Left renal cortex interstitium (tissue), 4 donors: Measurements from ENCODE around the gene SPPL3. TPM values are rescaled to one million over a fixed set of nuclear protein-coding genes. Genes with fewer than 3 reads are reported as not detected.
"Not testable (repeated sequence)": the region's sequence is repeated elsewhere in the genome, so short reads cannot be mapped to it uniquely, and the experiment has no call there.

ENCODE experiments used
- DNase-seq, 4 donors: peaks; one replicate each; pipeline ENCODE4 v3.0.0-alpha.2; 2013; ENCODE audit warnings: low read depth in 4 of 4, low spot score in 2 of 4, missing footprints in 1 of 4
- polyA plus RNA-seq, 4 donors: library from polyadenylated mRNA; unstranded; fragments of 120-200 nt; gene quantifications; one replicate each; pipeline ENCODE4 v1.2.1, GENCODE V29; 2013; ENCODE audit not compliant: insufficient read length in 4 of 4

SPPL3 gene
- polyA plus RNA-seq, 4 donors, result 74.2 to 86.5 (median 79.6) TPM

DNA sequence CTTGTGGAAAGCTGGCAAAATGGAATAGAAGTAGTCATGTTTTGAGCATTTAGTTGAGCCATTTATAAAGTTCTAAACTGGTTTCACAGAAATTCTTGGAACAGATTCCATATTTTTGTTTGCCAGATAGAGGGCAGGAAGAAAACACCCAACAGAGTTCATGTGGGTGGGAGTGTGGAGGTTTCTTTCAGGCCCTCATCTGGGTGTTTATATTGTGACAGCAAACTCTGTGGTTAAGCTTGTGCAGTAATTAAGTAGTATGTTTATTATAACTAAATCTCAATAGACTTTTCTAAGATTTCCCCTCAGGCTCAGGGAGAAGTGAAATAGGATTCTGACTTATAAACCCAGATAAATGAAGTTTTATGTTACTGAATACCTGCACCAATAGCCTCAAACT lies 57.4 kb downstream of the SPPL3 start:
- DNase-seq, result no peak

DNA sequence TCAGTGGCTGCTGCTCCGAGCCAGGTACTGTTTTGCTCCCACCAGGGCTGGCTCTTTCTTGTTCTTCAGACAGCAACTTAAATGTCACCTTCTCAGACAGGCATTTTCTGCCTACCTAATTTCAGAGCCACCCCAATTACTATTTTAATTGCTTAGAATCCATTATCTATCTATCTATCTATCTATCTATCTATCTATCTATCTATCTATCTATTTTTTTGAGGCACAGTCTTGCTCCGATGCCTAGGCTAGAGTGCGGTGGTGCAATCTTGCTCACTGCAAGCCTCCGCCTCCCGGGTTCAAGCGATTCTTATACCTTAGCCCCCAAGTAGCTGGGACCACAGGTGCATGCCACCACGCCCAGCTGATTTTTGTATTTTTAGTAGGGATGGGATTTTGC lies 58.5 kb downstream of the SPPL3 start:
- DNase-seq, result no peak

DNA sequence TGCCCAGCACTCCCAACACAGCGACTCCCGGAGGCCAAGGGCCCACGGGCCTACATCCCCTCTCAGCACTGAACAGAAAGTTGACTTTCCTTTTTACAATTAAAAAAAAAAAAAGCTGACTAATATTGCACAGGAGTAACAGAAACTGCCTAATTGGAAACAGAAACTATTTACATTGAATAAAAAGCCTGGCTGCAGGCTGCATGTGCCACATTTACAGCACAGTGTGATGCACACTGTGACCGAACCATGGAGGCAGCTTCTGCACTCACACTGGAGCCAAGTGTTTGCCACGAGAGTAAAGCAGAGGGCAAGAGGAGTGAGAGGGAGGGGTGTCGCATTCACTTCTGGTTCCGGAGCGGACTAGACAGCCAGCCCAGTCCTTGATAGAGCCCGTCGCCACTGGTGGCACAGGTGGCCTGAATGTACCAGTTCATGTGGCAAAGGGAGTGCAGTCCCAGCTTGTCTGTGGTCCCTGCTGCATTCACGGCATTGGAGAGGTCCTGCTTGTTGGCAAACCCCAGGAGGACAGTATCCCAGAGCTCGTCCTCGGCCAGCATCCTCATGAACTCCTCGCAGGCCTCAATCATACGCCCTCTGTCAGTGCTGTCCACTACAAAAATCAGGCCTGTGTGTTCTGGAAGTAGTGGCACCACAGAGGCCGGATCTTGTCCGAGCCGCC lies 59.2 kb downstream of the SPPL3 start:
- DNase-seq, result no peak

DNA sequence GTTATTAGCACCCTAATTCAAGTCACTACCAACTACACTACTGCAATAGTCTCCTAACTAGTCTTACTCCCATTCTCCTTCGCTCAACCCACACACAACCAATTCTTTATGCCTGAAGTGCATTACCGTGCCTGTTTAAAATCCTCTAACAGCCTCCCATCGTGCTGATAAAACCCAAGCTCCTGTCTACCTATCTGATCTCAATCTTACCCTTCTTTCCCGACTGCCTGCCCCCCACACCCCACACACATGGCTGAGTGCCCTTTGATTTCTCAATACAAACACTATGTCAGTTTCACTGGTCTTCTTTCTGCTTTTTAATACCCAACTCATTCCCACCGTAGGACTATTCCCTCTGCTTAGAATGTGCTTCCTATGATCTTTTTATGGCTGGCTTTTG lies 59.9 kb downstream of the SPPL3 start:
- no peak for DNase-seq

DNA sequence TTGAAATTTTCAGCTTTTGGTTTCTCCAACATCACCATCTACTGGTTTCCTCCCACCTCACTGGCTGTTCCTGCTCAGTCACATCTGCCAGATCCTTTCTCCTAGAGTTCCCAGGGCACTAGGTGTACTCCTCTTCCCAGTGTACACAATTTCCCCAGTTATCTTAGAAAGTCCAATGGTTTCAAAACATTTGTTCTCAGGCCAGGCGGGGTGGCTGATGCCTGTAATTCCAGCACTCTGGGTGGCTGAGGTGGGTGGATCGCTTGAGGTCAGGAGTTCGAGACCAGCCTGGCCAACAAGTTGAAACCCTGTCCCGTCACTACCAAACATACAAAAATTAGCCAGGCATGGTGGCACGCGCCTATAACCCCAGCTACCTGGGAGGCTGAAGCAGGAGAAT lies 60.7 kb downstream of the SPPL3 start:
- DNase-seq, result no peak

DNA sequence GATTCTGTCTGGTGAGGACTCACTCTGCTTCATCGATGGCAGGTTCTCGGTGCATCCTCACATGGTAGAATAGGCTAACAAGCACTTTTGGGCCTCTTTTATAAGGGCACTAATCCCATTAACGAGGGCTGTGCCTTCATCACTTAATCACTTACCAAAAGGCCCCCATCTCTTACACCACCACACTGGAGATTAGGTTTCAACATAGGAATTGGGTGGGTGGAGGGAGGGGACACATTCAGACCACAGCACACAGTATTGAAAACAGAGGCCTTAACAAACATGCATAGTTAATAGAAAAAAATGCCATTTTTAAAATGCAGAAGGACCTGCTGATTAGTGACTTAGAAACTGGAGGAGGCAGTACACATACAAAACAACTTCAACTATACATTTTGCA lies 61.6 kb downstream of the SPPL3 start:
- no peak for DNase-seq

DNA sequence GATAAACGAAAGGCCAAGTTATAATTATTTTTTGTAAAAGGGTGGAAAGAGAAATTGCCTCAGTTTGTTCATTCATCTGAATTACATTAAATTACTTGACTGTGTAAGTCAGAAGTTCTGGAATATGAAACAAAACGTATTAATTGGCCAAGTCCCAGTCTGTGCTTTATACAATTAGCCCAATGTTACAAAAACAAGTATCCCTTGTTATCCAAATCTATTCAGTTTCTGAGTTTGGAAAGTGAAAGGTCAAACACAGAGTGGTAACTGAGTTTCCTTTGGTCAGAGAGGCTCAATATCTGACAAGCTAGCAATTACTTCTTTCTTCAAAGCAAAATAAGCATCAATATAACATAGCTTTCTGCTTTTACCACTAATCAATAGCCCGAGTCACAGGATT lies 62.6 kb downstream of the SPPL3 start:
- DNase-seq, result no peak

DNA sequence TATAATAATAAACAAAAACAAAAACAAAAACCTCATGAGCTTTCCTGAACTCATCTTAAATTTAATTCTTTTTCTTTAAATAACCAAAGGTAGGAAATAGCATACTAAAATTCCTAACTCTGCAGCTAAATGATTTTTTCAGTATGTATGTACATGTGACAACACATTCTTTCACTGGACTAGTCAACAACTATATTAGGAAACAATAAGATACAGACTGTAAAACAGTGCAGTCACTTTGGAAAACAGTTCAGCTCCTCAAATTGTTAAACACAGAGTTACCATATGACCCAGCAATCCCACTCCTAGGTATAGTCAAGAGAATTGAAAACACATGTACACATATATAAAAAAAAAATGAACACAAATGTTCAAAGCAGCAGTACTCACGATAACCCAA lies 64.7 kb downstream of the SPPL3 start:
- no peak for DNase-seq

DNA sequence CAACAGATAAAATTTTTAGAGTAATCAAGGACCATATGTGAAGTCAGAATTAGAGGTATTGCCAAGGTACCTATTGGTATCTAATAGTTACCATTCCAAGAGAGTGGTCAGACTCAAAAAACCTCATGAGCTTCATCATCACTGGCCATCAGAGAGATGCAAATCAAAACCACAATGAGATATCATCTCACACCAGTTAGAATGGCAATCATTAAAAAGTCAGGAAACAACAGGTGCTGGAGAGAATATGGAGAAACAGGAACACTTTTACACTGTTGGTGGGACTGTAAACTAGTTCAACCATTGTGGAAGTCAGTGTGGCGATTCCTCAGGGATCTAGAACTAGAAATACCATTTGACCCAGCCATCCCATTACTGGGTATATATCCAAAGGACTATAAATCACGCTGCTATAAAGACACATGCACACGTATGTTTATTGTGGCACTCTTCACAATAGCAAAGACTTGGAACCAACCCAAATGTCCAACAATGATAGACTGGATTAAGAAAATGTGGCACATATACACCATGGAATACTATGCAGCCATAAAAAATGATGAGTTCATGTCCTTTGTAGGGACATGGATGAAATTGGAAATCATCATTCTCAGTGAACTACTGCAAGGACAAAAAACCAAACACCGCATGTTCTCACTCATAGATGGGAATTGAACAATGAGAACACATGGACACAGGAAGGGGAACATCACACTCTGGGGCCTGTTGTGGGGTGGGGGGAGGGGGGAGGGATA lies 65.4 kb downstream of the SPPL3 start:
- not testable (repeated sequence) for DNase-seq

DNA sequence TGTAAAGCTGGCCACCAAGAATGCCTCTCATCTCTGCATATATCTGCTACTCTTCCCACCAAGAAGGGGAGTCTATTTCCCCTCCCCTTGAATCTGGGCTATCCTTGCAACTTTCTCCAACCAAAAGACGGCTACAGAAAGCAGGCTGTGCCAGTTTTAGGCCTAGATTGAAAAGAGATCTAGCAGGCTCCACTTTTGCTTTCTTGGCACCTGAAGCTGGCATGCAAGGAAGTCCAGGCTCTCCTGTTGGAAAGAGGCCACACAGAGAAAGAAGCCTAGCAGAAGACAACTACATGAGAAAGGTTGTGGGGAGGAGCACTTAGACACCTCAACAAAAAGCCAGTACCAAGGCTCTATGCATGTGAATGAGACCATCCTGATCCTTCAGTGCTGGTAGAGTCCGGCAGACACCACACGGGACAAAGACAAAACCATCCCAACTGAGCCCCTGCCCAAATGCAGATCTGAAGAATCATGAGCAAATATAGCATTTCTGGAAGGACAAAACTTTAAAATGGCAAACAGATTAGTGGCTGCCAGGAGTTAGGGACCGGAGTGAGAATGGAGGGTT lies 68.0 kb downstream of the SPPL3 start:
- no peak for DNase-seq

DNA sequence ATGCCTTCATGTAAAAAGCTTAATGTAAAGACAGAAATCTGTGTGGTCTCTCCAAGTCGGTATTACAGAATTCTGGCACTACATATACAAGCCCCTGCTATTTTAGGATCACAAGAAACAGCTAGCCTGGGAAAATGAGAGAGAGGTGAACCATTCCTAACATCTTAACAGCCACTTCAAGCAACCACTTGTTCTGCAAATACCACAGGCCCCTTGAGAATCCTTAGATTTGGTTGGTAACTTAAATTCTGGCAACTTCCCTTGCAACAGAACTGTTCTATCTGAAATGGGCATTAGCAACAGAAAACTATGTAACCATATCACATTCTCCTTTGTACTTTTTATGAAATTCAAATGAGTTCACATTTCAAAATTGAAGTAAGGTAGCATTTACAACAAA lies 68.5 kb downstream of the SPPL3 start:
- no peak for DNase-seq

DNA sequence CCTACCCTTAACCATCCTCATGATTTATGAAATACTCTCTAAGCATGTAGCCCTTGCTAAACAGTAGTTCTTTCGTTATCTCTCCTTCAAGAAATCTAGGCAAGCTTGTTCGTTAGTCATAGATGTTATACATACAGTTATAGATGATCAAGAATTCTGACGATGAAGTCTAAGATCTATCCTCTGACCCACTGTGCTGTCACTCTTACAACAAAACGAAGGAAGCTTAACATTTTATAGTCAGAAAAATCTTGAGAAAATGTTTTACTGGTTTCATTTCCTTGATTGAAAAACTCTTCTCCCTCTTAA lies 68.9 kb downstream of the SPPL3 start:
- DNase-seq, result no peak

DNA sequence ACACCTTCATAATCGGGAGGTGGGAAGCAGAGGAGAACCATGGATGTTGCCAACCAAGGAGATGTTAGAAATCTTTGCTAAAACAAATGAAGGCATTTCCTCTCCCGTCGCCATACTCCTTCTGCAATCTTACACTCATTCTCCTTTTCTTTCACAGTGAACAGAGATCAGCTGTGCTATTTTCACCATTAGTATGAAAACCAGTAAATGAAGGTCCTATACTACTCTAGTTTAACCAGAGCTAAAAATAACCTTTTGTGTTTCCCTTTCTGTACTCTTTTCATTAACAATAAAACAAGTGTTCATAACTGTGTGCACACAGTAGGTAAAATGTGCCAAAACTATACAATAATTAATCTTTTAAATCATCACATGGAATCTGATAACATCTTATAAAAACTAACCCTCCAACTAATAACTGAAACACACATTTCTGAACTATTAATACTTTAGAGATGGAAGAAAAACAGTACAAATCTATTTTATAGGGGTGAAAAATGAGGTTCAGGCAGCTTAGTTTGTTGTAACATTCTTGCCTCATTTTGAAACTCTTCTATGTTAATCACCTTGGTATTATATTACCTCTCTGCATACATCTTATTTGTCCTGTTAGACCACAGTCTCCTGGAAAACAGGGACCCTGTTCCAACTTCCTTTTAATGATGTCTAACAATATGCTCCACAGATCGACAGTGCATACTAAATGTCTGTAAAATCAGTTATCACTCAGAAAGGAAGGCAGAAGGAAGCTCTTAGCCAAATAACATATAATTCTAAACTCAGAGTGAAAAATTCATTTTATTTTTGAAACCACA lies 69.5 kb downstream of the SPPL3 start:
- no peak for DNase-seq

DNA sequence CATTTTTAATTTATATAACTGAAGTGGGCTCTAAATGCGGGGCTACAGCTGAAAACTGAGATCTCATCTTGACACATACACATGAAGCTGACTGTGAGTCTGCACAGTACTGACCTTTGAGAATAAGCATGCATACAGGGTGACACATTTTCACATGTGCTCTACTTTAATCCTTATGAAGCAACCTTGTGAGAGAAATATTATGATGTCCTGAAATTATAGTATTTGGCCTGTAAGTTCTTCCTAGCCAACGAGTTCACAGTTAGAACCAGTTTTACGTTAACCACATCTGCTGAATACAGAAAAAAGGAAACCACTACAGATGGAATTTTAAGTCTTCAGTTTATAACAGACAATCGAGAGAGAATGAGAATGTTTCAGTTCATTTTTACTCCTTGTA lies 70.3 kb downstream of the SPPL3 start:
- DNase-seq, result no peak

DNA sequence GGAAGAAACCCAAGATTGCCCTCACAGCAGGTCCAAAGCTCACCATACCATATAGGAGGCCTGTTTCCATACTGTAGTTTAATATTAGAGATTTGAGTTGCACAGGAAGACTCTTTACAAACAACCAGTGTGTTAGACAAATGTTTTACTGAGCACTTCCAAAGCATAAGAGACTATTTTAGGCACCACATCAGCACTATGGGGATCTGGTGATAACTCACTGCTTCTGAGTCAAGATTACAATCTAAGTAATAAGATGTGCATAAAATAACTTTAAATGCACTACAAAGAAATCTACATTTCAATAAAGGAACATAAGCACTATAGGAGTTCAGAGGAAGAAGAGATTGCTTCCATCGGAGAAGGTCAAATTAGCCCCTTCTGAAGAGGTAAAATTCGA lies 71.4 kb downstream of the SPPL3 start:
- DNase-seq, result no peak

DNA sequence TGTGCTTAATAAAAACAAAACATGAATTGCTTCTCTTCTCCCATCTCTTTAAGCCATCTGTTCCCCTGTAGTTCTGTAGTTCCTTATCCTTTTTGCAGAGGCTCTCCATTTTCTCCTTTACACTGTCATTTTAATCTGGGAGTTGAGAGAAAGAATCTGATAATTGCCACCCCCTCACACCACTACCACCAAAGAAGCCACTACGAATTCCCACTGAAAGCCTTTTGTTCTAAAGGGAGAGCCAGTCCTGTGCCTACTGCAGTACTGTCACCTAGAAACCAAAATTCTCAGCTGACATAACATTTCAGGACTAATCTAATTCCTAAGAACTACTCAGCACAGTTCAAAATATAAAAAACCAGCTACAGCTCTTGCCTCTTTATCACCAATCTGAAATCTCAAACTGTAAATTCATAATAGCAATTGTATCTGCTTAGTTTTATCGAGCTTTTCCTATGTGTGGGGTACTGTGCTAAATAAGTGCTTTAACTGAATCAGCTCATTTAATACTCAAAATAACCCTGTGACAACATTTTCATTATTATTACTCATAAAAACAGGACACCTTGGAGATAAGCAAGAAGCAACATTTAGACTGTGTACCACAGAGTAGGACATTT lies 72.4 kb downstream of the SPPL3 start:
- no peak for DNase-seq

DNA sequence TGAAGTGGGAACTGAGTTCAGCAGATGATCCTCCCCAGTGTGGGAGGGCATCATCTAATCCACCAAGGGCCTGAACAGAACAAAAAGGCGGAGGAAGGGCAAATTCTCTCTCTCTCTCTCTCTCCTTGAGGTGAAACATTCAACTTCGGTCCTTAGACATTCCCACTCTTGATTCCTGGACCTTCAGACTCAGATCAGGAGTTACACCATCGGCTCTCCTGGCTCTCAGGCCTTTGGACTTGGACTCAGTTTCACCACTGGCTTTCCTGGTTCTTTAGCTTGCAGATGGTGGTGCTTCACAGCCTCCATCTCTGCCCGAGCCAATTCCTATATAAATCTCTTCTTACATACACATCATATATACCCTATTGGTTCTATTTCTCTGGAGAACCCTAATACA lies 73.2 kb downstream of the SPPL3 start:
- no peak for DNase-seq

DNA sequence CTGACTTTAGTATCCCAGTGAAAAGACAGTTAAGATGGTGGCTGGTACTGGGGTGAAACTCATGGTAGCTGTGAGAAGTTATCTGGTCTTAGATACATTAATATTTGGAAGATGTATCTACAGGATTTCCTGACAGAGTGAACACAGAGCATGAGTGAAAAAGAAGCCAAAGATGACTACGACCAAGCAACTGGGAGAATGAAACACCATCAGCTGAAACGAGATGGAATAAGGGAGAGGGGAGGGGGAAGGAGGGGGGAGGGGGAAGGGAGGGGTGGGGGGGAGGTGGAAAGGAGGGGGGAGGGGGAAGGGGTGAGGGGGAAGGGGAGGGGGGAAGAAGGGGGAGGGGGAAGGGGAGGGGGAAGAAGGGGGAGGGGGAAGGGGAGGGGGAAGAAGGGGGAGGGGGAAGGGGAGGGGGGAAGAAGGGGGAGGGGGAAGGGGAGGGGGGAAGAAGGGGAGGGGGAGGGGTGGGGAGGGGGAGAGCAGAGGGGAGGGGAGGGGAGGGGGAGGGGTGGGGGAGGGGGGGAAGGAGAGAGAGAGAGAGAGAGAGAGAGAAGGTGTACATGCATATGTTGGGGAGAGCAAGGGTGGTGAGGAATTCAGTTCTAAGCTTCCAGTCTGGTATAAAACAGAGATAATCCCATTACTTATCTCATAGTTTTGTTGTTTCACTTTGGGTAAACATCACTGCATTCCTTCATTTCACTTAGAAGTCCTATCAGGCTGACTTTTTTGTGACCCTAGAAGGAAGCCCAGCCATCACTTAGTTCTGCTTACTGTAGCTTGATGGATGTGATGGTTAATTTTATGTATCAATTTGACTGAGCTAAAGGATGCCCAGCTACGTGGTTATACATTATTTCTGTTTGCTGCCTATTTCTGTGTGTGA lies 73.9 kb downstream of the SPPL3 start:
- DNase-seq, result no peak

DNA sequence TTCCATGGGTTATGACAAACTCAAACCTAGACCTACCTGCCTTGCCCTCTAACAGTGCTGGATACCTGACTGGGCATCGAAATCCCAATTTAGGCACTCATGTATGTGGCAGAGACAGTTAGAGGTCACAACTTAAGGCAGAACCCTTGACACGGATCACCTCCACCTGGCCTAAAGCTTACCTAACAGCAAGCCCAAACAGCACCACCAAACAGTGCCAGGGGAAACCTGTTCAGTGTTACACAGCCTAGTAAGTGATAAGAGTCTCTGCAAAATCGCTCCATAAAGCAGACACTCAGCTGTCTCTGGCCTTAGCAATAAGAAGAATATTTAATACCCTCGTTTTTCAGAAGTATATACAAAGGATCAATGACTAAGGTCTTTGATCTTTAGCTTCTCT lies 77.8 kb downstream of the SPPL3 start:
- no peak for DNase-seq

DNA sequence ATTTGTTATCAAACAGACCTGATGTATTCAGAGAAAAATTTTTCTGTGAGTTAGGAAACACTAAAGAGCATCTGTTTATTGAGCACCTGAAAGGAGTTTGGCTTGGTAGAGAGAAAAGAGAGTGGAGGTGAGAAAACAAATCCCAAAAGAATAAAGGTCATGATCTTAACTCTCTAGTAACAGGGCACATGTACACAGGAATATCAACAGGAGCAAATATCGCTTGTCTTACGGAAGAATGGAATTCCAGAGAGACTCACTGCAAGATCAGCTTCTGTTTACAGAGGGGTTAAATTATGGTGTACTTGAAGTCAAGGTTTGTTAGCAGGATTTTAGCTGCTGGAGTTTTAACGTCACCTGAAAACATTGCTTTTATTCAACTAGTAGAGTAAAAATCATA lies 78.8 kb downstream of the SPPL3 start:
- DNase-seq, result no peak
